ENCODE data around the gene LAMC1. TPM values are rescaled to one million over a fixed set of nuclear protein-coding genes. Genes with fewer than 3 reads are reported as not detected.

Gene LAMC1
- total and polyA plus RNA-seq, 2 donors (not counting 1 experiment from before 2014, with no cell fraction given) = 408 to 604 TPM

DNA sequence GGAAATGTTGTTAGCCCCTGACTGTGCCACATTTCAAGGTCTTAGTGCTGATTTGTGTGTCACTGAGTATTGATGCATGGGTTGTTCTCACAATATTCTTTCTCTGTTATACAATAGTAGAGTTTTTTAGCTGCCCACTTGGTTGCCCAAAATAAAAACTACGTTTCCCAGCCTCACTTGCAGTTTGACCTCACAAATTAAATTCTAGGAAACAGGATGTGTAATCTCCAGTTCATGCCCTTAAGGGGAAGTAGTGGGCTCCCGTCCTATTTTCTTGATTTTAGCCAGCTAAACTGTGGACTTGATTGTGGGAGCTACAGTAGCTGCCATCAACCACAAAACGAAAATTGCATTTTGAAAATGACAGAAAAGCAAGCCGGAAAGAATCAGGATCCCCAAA, 27.3 kb upstream of the LAMC1 start:
- no peak overlapping the region for H3K4me3 ChIP-seq (replicated peaks in 1 of 4; ENCODE audit: control extremely low read depth in 1 of 4, insufficient read depth in 1 of 4, low read depth in 3 of 4, low read length in 4 of 4)
- no peak for DNase-seq (ENCODE audit: low read depth in 2 of 2)
- H3K36me3 ChIP-seq (ENCODE audit: control insufficient read depth, insufficient read depth, low read length) = no peaks in the 10 kb centered on the region
- peaks cover under 1% of the 10 kb centered on the region for H3K4me1 ChIP-seq (ENCODE audit: control insufficient read depth, extremely low read depth, insufficient read depth, low read length)
- no peaks in the 10 kb centered on the region for H3K27me3 ChIP-seq (ENCODE audit: control insufficient read depth, insufficient read depth, low read length)
- H3K27ac ChIP-seq (ENCODE audit: insufficient read depth, low read length) = no peak overlapping the region
- TF ChIP-seq EZH2 (IDR thresholded peaks at IDR 0.05; ENCODE audit: low read length, missing control alignments) (no peak), CTCF (conservative IDR thresholded peaks at IDR 0.05 in 1 of 2, IDR thresholded peaks at IDR 0.05 in 1 of 2; ENCODE audit: low read depth in 1 of 2, low read length in 2 of 2) (no peak)
- no peak overlapping the region for H3K4me2 ChIP-seq (ENCODE audit: extremely low read depth, insufficient read depth, low read length)
- H3K79me2 ChIP-seq (ENCODE audit: control insufficient read depth, insufficient read depth, low read length) = no peaks in the 10 kb centered on the region
- no peaks in the 10 kb centered on the region for H3K9me3 ChIP-seq (ENCODE audit: control insufficient read depth, insufficient read depth, low read depth, low read length)
- no peaks in the 10 kb centered on the region for H4K20me1 ChIP-seq (ENCODE audit: control insufficient read depth, extremely low read depth, insufficient read depth, low read length)
- no peak overlapping the region for H3K9ac ChIP-seq (ENCODE audit: insufficient read depth, low read length)
- H2AFZ ChIP-seq (ENCODE audit: low read length) = no peak overlapping the region

DNA sequence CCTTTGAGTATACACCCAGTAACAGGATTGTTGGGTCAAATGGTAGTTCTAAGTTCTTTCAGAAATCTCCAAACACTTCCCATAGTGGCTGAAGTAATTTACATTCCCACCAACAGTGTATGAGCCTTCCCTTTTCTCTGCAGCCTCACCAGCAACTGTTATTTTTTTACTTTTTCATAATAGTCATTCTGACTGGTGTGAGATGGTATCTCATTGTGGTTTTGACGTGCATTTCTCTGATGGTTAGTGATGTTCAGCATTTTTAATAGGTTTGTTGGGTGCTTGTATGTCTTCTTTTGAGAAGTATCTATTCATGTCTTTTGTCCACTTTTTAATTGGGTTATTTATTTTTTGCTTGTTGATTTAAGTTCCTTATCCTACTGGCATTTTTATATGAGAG, 26.4 kb upstream of the LAMC1 start:
- H3K9ac ChIP-seq (ENCODE audit: insufficient read depth, low read length) = no peak overlapping the region
- H3K36me3 ChIP-seq (ENCODE audit: control insufficient read depth, insufficient read depth, low read length) = no peaks in the 10 kb centered on the region
- TF ChIP-seq CTCF (conservative IDR thresholded peaks at IDR 0.05 in 1 of 2, IDR thresholded peaks at IDR 0.05 in 1 of 2; ENCODE audit: low read depth in 1 of 2, low read length in 2 of 2) = no peak
- H3K9me3 ChIP-seq (ENCODE audit: control insufficient read depth, insufficient read depth, low read depth, low read length) = no peaks in the 10 kb centered on the region
- no peak overlapping the region for H3K4me2 ChIP-seq (ENCODE audit: extremely low read depth, insufficient read depth, low read length)
- H3K27ac ChIP-seq (ENCODE audit: insufficient read depth, low read length) = no peak overlapping the region
- DNase-seq (ENCODE audit: low read depth in 2 of 2) = peak in 1 of 2 donors; percentile 31
- H3K4me1 ChIP-seq (ENCODE audit: control insufficient read depth, extremely low read depth, insufficient read depth, low read length) = no peaks in the 10 kb centered on the region
- no peaks in the 10 kb centered on the region for H3K79me2 ChIP-seq (ENCODE audit: control insufficient read depth, insufficient read depth, low read length)
- no peaks in the 10 kb centered on the region for H4K20me1 ChIP-seq (ENCODE audit: control insufficient read depth, extremely low read depth, insufficient read depth, low read length)
- no peaks in the 10 kb centered on the region for H3K27me3 ChIP-seq (ENCODE audit: control insufficient read depth, insufficient read depth, low read length)
- no peak overlapping the region for H3K4me3 ChIP-seq (replicated peaks in 1 of 4; ENCODE audit: control extremely low read depth in 1 of 4, insufficient read depth in 1 of 4, low read depth in 3 of 4, low read length in 4 of 4)
- no peak overlapping the region for H2AFZ ChIP-seq (ENCODE audit: low read length)

DNA sequence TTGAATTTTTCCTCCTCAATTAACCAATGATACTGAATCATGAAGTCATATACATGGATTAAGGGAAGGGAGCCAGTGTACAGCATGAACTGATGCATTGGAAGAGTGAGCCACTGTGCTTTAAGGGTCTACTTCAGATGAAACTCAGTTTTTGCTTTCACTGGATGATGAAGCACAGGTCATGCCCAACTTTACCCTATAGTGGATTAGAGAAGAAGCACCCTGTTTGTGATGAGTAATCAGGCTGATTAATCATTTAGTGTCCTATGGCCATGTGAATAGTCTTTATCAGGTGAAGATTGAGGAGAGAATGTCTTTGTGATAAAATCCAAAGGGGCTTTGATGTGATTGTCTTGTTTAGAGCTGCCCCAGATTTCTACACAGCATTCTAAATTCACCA, 24.7 kb upstream of the LAMC1 start:
- Histone ChIP-seq H3K4me3 (replicated peaks in 1 of 4; ENCODE audit: control extremely low read depth in 1 of 4, insufficient read depth in 1 of 4, low read depth in 3 of 4, low read length in 4 of 4) (no peak overlapping the region), H3K27ac (ENCODE audit: insufficient read depth, low read length) (no peak overlapping the region), H3K9ac (ENCODE audit: insufficient read depth, low read length) (no peak overlapping the region), H3K4me2 (ENCODE audit: extremely low read depth, insufficient read depth, low read length) (no peak overlapping the region), H3K79me2 (ENCODE audit: control insufficient read depth, insufficient read depth, low read length) (no peaks in the 10 kb centered on the region), H3K4me1 (ENCODE audit: control insufficient read depth, extremely low read depth, insufficient read depth, low read length) (no peaks in the 10 kb centered on the region), H3K9me3 (ENCODE audit: control insufficient read depth, insufficient read depth, low read depth, low read length) (no peaks in the 10 kb centered on the region), H3K36me3 (ENCODE audit: control insufficient read depth, insufficient read depth, low read length) (no peaks in the 10 kb centered on the region), H4K20me1 (ENCODE audit: control insufficient read depth, extremely low read depth, insufficient read depth, low read length) (no peaks in the 10 kb centered on the region), H2AFZ (ENCODE audit: low read length) (no peak overlapping the region), H3K27me3 (ENCODE audit: control insufficient read depth, insufficient read depth, low read length) (no peaks in the 10 kb centered on the region)
- DNase-seq (ENCODE audit: low read depth in 2 of 2) = no peak
- TF ChIP-seq EZH2 (IDR thresholded peaks at IDR 0.05; ENCODE audit: low read length, missing control alignments) = no peak
- TF ChIP-seq CTCF (conservative IDR thresholded peaks at IDR 0.05 in 1 of 2, IDR thresholded peaks at IDR 0.05 in 1 of 2; ENCODE audit: low read depth in 1 of 2, low read length in 2 of 2) = no peak

All from fibroblast of lung (primary cell).